NCI-H1694 treated with DMSO at 0.1 percent for 48 hours (cell line): ENCODE results near the gene CAPN15.
A peak's percentile ranks its signal among the peaks of the same experiment; 100 is the strongest.
"Not testable (repeated sequence)": the region's sequence is repeated elsewhere in the genome, so short reads cannot be mapped to it uniquely, and the experiment has no call there.

Experiments used
- DNase-seq: peaks from one replicate; lab custom pipeline; 2025; lab: John Stamatoyannopoulos, UW

The CAPN15 gene

DNA sequence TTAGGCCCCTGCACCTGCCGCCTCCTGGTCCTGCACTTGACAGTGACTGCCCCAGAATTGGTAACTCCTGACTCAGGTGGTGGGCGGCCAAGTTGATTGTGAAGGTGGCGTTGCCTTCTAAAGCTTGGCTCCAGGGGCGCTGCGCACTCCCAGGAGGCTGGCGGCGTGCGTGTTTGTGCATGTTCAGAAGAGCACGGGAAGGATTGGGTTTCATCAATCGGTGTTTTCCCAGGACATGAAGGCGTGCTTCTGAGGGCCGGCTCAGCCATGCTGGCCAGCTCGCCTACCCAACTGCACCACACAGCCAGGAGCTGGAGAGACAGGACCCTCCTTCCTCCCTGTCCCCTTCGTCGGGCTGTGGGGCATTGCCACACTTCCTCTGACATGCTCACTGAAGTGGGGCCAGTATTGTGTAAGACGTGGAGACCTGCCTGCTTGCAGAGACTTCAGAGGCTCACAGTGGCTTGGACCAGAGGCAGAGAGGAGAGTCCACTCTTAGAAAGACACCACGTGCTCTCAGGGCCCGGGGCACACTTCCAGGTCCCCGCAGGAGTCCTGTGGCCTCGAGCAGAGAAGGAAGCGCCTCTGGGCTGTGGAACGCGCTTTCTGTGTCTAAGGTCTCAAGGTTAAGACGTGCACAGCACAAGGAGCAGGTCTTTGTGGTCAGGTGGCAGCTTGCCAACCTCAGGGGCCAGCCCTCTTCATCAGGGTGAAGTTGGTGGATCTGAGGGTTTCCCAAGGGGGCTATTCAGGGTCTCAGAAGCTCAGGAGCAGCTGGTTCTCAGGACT is 65.2 kb downstream of the CAPN15 start:
- peak; percentile 21 for DNase-seq

- DNase-seq = no peak
Observed at GRCh38 chr16:593406-593805, 65.9 kb downstream of the CAPN15 start.

DNA sequence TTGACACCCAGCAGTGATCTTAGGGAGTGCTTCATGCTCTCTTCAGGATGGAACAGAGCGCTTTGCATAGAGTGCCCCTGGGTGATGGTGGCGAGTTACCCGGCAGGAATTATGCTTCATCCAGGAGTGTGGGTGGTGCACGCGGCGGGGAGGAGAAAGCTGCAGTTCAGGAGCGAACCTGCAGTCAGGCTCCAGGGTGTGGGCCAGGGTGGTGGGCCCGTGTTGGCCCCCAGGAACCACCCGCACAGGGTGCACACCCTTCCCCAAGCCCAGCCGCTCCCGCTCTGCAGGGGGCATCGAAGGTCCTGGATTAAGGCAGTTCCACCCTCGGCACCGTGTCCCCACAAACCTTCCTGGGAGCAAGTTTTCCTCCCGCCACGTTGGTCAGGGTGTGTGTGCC is 66.3 kb downstream of the CAPN15 start:
- DNase-seq = no peak

- no peak for DNase-seq
Observed at GRCh38 chr16:595094-595528, 67.6 kb downstream of the CAPN15 start.

GRCh38 chr16:595942-596735 is 68.6 kb downstream of the CAPN15 start:
- no peak for DNase-seq

DNA sequence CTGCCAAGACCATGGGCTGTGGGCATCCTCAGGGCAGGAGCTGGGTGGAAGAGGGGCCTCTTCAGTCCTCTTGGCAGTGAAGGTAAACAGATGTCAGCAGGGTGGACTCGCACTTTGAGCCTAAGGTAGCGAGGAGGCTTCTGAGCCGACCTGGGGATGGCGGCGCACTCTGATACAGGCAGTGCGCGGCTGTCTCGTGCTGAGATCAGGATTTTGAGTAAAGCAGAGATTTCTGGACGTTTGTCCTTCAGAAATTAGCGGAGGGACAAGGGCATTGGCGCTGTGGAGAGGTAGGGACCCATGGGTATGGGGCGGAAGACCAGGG is 69.2 kb downstream of the CAPN15 start:
- DNase-seq = no peak

DNA sequence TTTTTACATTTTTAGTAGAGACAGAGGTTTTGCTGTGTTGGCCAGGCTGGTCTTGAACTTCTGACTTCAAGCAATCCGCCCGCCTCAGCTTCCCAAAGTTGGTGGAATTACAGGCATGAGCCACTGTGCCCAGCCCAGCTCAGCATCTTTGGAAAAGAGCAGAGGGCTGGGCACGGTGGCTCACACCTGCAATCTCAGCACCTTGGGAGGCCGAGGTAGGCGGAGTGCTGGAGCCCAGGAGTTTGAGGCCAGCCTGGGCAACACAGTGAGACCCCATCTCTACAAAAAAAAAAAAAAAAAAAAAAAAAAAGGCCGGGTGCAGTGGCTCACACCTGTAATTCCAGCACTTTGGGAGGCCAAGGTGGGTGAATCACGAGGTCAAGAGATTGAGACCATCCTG is 70.1 kb downstream of the CAPN15 start:
- not testable (repeated sequence) for DNase-seq

DNA sequence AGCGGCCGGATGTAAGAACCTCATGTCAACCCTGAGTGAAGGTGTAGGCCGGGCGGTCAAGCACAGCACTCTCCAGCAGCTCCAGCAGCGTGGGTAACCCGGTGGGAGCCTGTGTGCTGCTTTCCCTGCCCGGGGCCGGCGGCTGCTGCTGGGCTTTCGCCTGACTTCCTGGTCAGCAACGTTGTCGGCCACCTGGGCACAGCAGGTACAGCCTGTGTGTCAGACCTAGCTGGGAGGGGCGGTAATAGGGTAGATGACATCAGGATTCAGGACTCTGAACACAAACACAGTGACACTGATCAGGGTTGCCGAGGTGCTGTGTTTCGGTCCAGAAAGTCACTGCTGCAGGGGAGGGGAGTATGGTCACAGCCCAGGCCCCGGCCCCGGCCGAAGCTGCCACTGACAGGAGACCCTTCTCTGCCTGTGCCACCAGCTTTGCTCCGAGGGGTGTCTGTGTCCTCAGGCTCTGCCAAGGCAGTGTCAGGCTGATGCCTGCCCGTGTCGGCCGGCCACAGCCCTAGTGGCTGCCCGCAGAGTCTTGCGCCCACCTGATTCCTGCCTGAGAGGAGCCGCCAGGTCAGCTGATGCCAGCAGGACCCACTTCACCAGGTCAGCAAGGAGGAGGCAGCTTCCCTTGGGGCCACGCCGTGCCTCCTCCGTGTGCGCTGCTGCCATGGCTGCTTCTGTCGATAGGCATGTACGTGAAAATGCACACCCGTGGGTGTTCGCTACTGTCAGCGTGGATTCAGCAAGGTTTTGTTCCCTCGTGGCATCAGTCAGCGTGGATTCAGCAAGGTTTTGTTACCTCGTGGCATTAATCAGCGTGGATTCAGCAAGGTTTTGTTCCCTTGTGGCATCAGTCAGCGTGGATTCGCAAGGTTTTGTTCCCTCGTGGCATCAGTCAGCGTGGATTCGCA is 71.6 kb downstream of the CAPN15 start:
- no peak for DNase-seq

GRCh38 chr16:600781-601180 is 73.3 kb downstream of the CAPN15 start:
- peak; percentile 25 for DNase-seq

DNA sequence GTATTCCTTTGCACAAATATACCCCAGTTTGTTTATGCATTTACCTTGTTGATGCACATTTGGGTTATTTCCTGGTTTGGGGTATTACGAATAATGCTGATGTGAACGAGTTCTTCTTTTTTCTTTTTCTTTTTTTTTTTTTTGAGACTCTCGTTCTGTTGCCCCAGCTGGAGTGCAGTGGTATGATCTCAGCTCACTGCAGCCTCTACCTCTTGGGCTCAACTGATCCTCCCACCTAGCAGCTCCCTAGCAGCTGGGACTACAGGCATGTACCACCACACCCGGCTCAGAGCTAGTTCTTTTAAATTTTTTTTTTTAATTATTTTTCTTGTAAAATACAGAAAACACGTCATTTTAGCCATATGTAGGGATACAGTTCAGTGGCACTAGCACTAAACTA is 76.4 kb downstream of the CAPN15 start:
- DNase-seq = no peak
